Keratinocyte (primary cell): ENCODE results near the gene SSH2. TPM values are rescaled to one million over a fixed set of nuclear protein-coding genes. Genes with fewer than 3 reads are reported as not detected.
A peak's percentile ranks its signal among the peaks of the same experiment; 100 is the strongest.

ENCODE experiments used
- DNase-seq: peaks from one replicate; pipeline ENCODE4 v3.0.0-alpha.2; 2011; ENCODE audit warnings: low read depth, missing footprints, low spot score
- FAIRE-seq: peaks from 2 replicates; lab custom pipeline; 2011; peaks lifted over from hg19 to GRCh38; lab: Jason Lieb, UNC
- H2AFZ ChIP-seq: 2 replicates; pipeline ENCODE4 v1.6.0; 2012; ENCODE audit warnings: low read length, control low read depth, inconsistent platforms; ENCODE audit not compliant: control insufficient read depth
- H3K27ac ChIP-seq: 2 replicates; pipeline ENCODE4 v1.5.1; 2011; ENCODE audit warnings: low read length; ENCODE audit not compliant: control insufficient read depth, insufficient read depth
- H3K27me3 ChIP-seq: 3 replicates; pipeline ENCODE4 v1.6.0; 2011; ENCODE audit warnings: low read length; ENCODE audit not compliant: control insufficient read depth, insufficient read depth; ENCODE audit errors: extremely low read depth
- H3K36me3 ChIP-seq, 2 experiments: 2 replicates in 1 of 2; 3 replicates in 1 of 2; pipeline ENCODE4 v1.5.1; 2011; ENCODE audit warnings: low read length in 2 of 2, mild to moderate bottlenecking in 1 of 2; ENCODE audit not compliant: control insufficient read depth in 2 of 2, insufficient read depth in 2 of 2; ENCODE audit errors: extremely low read depth in 1 of 2
- H3K4me1 ChIP-seq: 3 replicates; pipeline ENCODE4 v1.5.1; 2011; ENCODE audit warnings: low read length; ENCODE audit not compliant: control insufficient read depth, insufficient read depth; ENCODE audit errors: extremely low read depth
- H3K4me2 ChIP-seq: 3 replicates; pipeline ENCODE4 v1.6.0; 2011; ENCODE audit warnings: low read depth, low read length; ENCODE audit not compliant: control insufficient read depth, insufficient read depth; ENCODE audit errors: extremely low read depth
- H3K4me3 ChIP-seq, 3 experiments: fragments of 200-600 bp in 1 of 3; sonication (generic) in 1 of 3; 2 replicates in 2 of 3; 3 replicates in 1 of 3; pipeline ENCODE4 v1.5.1; 2011 to 2016; ENCODE audit warnings: low read length in 3 of 3, mild to moderate bottlenecking in 3 of 3, control low read depth in 2 of 3, inconsistent platforms in 1 of 3, low read depth in 1 of 3, mixed read lengths in 1 of 3, mixed run types in 1 of 3, moderate library complexity in 1 of 3; ENCODE audit not compliant: control insufficient read depth in 2 of 3, insufficient read depth in 2 of 3; ENCODE audit errors: extremely low read depth in 1 of 3
- H3K79me2 ChIP-seq: 2 replicates; pipeline ENCODE4 v1.6.0; 2012; ENCODE audit warnings: low read length; ENCODE audit not compliant: control insufficient read depth, insufficient read depth
- H3K9ac ChIP-seq: 3 replicates; pipeline ENCODE4 v1.6.0; 2011; ENCODE audit warnings: low read length; ENCODE audit not compliant: control insufficient read depth, insufficient read depth; ENCODE audit errors: extremely low read depth
- H3K9me1 ChIP-seq: 3 replicates; pipeline ENCODE4 v1.6.0; 2011; ENCODE audit warnings: low read length; ENCODE audit not compliant: control insufficient read depth, insufficient read depth; ENCODE audit errors: extremely low read depth
- H3K9me3 ChIP-seq: 2 replicates; pipeline ENCODE4 v1.5.1; 2012; ENCODE audit warnings: low read depth, low read length; ENCODE audit not compliant: control insufficient read depth
- H4K20me1 ChIP-seq: 3 replicates; pipeline ENCODE4 v1.6.0; 2011; ENCODE audit warnings: low read length; ENCODE audit not compliant: control insufficient read depth, insufficient read depth; ENCODE audit errors: extremely low read depth
- EZH2 ChIP-seq: IDR thresholded peaks from one replicate; pipeline ENCODE4 v1.6.1; 2012; ENCODE audit warnings: inconsistent platforms, mild to moderate bottlenecking, low read length, moderate library complexity
- dilution Hi-C: fragments of 300-500 bp; cut with MboI; formaldehyde crosslinking; loops from one replicate; pipeline ENCODE4 v1.7.0; 2020; ENCODE audit warnings: low sequenced_read_pairs; ENCODE audit not compliant: extremely low pct_ligation_motif_present
- polyA plus RNA-seq, 5 experiments: library from polyadenylated mRNA; depleted of rRNA in 3 of 5; stranded (reverse) in 3 of 5; stranded (forward) in 1 of 5; unstranded in 1 of 5; fragments of >200 nt; gene quantifications; 1 replicate in 1 of 5; 2 replicates in 3 of 5; 3 replicates in 1 of 5; pipeline versions ENCODE4 v1.2.1 to v1.2.3, GENCODE V29; 2011 to 2012; ENCODE audit warnings: missing spikeins in 2 of 5, low read depth in 1 of 5, low replicate concordance in 1 of 5
- TF ChIP-seq, protein P1 (sequence below), 3 experiments: IDR thresholded peaks in 1 of 3; conservative IDR thresholded peaks in 1 of 3; optimal IDR thresholded peaks in 1 of 3; 2 replicates in 2 of 3; 3 replicates in 1 of 3; pipeline versions ENCODE3 to v1.5.1; 2011; ENCODE audit warnings: low read length in 3 of 3, mild to moderate bottlenecking in 3 of 3, moderate library complexity in 2 of 3, control low read depth in 1 of 3, inconsistent platforms in 1 of 3; ENCODE audit not compliant: insufficient read depth in 2 of 3; ENCODE audit errors: extremely low read depth in 1 of 3

The SSH2 gene
- polyA plus RNA-seq, 1 donor (not counting 4 experiments of a cell fraction or from before 2014, with no cell fraction given), result 13.9 TPM

DNA sequence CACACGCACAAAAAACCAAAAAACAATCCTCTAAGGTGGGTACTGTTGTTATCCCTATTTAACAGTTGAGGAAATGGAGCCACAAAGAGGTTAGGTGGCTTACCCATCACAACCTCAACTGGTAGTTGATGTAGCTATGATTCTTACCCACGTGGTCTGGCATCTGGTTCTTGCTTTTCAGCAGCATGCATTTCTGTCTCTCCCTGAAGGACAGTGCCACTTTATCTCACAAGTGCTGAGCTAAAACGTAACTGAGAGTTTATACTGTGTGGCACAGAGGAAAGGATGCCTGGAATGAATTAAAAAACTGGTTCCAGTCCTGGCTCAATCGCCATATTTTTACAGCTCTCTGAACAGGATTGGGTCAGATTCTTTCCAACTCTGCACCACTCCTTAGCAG lies 305.4 kb downstream of the SSH2 start:
- FAIRE-seq (no peak), DNase-seq (no peak)
- H3K9me1 ChIP-seq, result no peaks in the 10 kb centered on the region
- H3K4me2 ChIP-seq, result peak overlapping the region; percentile 79
- H3K9me3 ChIP-seq, result no peaks in the 10 kb centered on the region
- peak overlapping the region; percentile 82 for H2AFZ ChIP-seq
- TF ChIP-seq EZH2, result no peak
- TF ChIP-seq, protein P1, sequence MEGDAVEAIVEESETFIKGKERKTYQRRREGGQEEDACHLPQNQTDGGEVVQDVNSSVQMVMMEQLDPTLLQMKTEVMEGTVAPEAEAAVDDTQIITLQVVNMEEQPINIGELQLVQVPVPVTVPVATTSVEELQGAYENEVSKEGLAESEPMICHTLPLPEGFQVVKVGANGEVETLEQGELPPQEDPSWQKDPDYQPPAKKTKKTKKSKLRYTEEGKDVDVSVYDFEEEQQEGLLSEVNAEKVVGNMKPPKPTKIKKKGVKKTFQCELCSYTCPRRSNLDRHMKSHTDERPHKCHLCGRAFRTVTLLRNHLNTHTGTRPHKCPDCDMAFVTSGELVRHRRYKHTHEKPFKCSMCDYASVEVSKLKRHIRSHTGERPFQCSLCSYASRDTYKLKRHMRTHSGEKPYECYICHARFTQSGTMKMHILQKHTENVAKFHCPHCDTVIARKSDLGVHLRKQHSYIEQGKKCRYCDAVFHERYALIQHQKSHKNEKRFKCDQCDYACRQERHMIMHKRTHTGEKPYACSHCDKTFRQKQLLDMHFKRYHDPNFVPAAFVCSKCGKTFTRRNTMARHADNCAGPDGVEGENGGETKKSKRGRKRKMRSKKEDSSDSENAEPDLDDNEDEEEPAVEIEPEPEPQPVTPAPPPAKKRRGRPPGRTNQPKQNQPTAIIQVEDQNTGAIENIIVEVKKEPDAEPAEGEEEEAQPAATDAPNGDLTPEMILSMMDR (optimal IDR thresholded peaks at IDR 0.05 in 1 of 3, IDR thresholded peaks at IDR 0.05 in 1 of 3, conservative IDR thresholded peaks at IDR 0.05 in 1 of 3; ENCODE audit: extremely low read depth in 1 of 3, insufficient read depth in 2 of 3, low read length in 3 of 3), result no peak
- peaks cover 55% of the 10 kb centered on the region for H3K4me1 ChIP-seq
- H3K4me3 ChIP-seq, result no peak overlapping the region
- no peaks in the 10 kb centered on the region for H4K20me1 ChIP-seq
- H3K36me3 ChIP-seq, result peaks cover 0 to 2% of the 10 kb centered on the region in 2 experiments
- peaks cover 16% of the 10 kb centered on the region for H3K79me2 ChIP-seq
- peak overlapping the region; percentile 96 for H3K27ac ChIP-seq
- no peaks in the 10 kb centered on the region for H3K27me3 ChIP-seq
- H3K9ac ChIP-seq, result peak overlapping the region; percentile 46
- dilution Hi-C loops, result loop anchor here (10.0 kb wide), 1 partner anchor 290 kb away; no protein-coding TSS in a partner anchor

DNA sequence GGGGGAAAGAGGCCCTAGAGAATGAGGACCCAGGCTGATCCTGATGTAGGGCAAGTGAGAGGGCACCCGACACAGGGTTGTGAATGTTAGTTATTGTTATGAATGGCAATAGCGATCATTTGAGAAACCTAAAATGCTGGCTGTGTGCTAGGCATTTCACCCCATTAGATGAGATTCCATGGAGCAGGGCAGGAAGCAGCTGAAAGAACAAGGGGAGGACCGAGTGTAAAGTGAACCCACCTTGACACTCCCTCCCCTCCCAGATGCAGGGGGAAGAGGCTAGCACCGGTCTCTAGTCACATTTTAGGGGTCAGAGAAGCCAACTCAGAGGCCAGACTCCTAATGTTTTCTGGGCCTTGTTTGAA lies 306.8 kb downstream of the SSH2 start:
- H3K9me3 ChIP-seq, result no peaks in the 10 kb centered on the region
- peaks cover 23% of the 10 kb centered on the region for H3K79me2 ChIP-seq
- H3K4me1 ChIP-seq, result peaks cover 63% of the 10 kb centered on the region
- peak overlapping the region; percentile 83 for H3K9ac ChIP-seq
- H2AFZ ChIP-seq, result peak overlapping the region; percentile 12
- H3K4me2 ChIP-seq, result peak overlapping the region; percentile 79
- FAIRE-seq (no peak), DNase-seq (no peak)
- dilution Hi-C loops, result loop anchor here (10.0 kb wide), 1 partner anchor 292 kb away; no protein-coding TSS in a partner anchor
- TF ChIP-seq, protein P1 (optimal IDR thresholded peaks at IDR 0.05 in 1 of 3, IDR thresholded peaks at IDR 0.05 in 1 of 3, conservative IDR thresholded peaks at IDR 0.05 in 1 of 3; ENCODE audit: extremely low read depth in 1 of 3, insufficient read depth in 2 of 3, low read length in 3 of 3), result no peak
- no peak for TF ChIP-seq EZH2
- H3K9me1 ChIP-seq, result no peaks in the 10 kb centered on the region
- H3K36me3 ChIP-seq, result peaks cover 0 to 5% of the 10 kb centered on the region in 2 experiments
- H3K27ac ChIP-seq, result peak overlapping the region; percentile 96
- no peaks in the 10 kb centered on the region for H4K20me1 ChIP-seq
- H3K27me3 ChIP-seq, result no peaks in the 10 kb centered on the region
- peak overlapping the region in 2 of 3 experiments; percentile 18 to 70 for H3K4me3 ChIP-seq
